HUES64 (cell line): Measurements from ENCODE around the gene MEAF6.

Source experiments
- H3K27ac ChIP-seq: 2 replicates; pipeline ENCODE4 v1.7.0; 2013; ENCODE audit warnings: low read depth, low read length, inconsistent platforms
- H3K27me3 ChIP-seq: 2 replicates; pipeline ENCODE4 v1.6.1; 2013; ENCODE audit warnings: mild to moderate bottlenecking, low read length; ENCODE audit not compliant: insufficient read depth
- H3K36me3 ChIP-seq: 2 replicates; pipeline ENCODE4 v1.6.1; 2013; ENCODE audit warnings: mild to moderate bottlenecking, low read length; ENCODE audit not compliant: insufficient read depth
- H3K4me1 ChIP-seq: 2 replicates; pipeline ENCODE4 v1.6.1; 2013; ENCODE audit warnings: mild to moderate bottlenecking, low read length, moderate library complexity; ENCODE audit not compliant: insufficient read depth
- H3K4me3 ChIP-seq: 2 replicates; pipeline ENCODE4 v1.5.1; 2013; ENCODE audit warnings: mild to moderate bottlenecking, low read length, moderate library complexity
- H3K9ac ChIP-seq: 2 replicates; pipeline ENCODE4 v1.6.1; 2013; ENCODE audit warnings: mild to moderate bottlenecking, low read depth, low read length
- H3K9me3 ChIP-seq: 2 replicates; pipeline ENCODE4 v1.6.1; 2013; ENCODE audit warnings: low read depth, low read length; ENCODE audit not compliant: insufficient read depth
- WGBS: fragments of 150-250, 120-280 bp; methylation state at CpG from one replicate; pipeline ENCODE4 v1.1.7; 2013; ENCODE audit warnings: missing lambda C conversion rate; 5-methylcytosine and 5-hydroxymethylcytosine counted together

MEAF6 gene

DNA sequence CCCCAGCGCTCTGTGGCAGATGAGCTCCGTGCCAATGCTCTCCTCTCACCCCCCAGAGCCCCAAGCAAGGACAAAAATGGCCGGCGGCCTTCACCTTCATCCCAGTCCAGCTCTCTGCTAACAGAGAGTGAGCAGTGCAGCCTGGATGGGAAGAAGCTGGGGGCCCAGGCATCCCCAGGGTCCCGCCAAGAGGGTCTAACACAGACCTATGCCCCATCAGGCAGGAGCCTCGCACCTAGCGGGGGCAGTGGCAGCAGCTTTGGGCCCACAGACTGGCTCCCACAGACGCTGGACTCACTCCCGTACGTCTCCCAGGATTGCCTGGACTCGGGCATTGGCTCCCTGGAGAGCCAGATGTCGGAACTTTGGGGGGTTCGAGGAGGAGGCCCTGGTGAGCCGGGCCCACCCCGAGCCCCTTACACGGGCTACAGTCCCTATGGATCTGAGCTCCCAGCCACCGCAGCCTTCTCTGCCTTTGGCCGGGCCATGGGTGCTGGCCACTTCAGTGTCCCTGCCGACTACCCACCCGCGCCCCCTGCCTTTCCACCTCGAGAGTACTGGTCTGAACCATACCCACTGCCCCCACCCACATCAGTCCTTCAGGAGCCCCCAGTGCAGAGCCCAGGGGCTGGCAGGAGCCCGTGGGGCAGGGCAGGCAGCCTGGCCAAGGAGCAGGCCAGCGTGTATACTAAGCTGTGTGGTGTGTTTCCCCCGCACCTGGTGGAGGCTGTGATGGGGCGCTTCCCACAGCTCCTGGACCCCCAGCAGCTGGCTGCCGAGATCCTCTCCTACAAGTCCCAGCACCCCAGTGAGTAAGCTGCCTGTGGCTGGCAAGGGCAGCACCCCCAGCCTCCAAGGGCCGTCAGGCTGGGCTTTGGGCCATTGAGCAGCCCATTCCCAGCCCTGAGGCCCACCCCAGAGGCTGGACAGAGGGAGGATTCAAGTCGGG, 31.5 kb downstream of the MEAF6 start:
- H3K9ac ChIP-seq = no peak overlapping the region
- 95% methylated on average over 29 of the region's 29 CpGs for WGBS
- no peak overlapping the region for H3K27ac ChIP-seq
- H3K36me3 ChIP-seq = peaks cover 55% of the 10 kb centered on the region
- no peak overlapping the region for H3K4me3 ChIP-seq
- no peaks in the 10 kb centered on the region for H3K9me3 ChIP-seq
- H3K4me1 ChIP-seq = peaks cover 3% of the 10 kb centered on the region
- no peaks in the 10 kb centered on the region for H3K27me3 ChIP-seq

DNA sequence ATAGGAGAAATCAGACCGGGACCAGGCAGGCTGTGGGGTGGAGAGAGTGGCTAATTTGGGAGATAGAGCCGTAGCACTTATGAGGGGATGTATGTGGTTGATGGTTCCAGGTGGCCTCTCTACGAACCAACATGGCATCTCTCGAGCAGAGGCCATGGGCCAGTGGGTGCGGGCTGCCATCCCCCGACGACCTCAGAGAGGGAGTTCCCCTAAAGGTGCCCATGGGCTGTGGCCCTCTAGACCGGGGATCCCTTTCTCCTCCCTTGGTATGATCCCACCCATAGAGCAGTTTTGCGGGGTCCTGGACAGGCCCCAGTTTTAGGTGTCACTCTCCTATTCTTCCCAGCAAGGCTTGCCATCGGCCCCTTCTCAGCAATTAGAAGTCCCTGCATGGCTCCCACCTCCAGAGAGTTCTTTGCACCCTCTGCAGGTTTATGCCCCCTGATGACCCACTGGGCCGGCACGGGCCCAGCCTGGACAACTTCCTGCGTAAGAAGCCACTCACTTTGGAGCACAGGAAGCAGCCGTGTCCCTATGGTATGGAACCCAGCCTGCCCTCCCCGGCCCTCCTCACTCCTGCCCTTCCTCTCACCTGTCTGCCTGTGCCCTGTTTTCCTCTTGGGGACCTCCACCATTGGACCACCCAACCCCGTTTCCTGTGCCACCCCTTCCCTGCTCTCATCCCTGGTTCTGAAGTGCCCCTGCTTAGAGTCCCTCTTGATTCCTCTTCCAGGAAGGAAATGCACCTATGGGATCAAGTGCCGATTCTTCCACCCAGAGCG, 32.4 kb downstream of the MEAF6 start:
- Histone ChIP-seq H3K36me3 (peaks cover 57% of the 10 kb centered on the region), H3K4me3 (no peak overlapping the region), H3K27ac (no peak overlapping the region), H3K9ac (no peak overlapping the region), H3K4me1 (peaks cover 11% of the 10 kb centered on the region), H3K9me3 (no peaks in the 10 kb centered on the region), H3K27me3 (no peaks in the 10 kb centered on the region)
- 93% methylated on average over 18 of the region's 18 CpGs for WGBS

DNA sequence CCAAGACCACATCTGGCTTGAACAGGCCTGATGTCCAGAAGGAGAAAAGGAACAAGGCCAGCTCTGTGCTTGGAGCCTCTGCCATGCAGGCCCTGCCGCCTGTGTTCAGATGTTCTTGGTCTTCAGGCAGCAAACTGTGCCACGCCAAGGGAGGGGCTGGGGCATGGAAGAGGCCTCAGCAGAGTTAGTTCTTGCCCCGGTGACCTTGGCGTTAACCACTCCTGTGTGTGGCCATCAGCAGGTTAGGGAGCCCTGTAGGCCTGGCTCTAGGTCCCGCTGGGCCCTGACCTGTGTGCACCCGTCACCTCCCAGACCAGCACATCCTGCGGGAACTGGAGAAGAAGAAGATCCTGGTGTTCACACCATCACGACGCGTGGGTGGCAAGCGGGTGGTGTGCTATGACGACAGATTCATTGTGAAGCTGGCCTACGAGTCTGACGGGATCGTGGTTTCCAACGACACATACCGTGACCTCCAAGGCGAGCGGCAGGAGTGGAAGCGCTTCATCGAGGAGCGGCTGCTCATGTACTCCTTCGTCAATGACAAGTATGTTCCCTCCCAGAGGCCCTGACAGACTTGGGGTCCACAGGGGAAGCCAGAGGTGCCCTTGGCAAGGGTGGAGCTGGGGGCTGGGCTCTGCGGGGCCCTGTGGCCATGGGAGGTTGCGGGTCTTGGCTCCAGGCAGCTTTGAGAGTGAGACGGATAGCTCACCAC, 33.1 kb downstream of the MEAF6 start:
- Histone ChIP-seq H3K9me3 (no peaks in the 10 kb centered on the region), H3K27me3 (no peaks in the 10 kb centered on the region), H3K9ac (no peak overlapping the region), H3K4me3 (no peak overlapping the region), H3K36me3 (peaks cover 57% of the 10 kb centered on the region), H3K27ac (no peak overlapping the region), H3K4me1 (peaks cover 18% of the 10 kb centered on the region)
- WGBS = 96% methylated on average over 26 of the region's 26 CpGs

DNA sequence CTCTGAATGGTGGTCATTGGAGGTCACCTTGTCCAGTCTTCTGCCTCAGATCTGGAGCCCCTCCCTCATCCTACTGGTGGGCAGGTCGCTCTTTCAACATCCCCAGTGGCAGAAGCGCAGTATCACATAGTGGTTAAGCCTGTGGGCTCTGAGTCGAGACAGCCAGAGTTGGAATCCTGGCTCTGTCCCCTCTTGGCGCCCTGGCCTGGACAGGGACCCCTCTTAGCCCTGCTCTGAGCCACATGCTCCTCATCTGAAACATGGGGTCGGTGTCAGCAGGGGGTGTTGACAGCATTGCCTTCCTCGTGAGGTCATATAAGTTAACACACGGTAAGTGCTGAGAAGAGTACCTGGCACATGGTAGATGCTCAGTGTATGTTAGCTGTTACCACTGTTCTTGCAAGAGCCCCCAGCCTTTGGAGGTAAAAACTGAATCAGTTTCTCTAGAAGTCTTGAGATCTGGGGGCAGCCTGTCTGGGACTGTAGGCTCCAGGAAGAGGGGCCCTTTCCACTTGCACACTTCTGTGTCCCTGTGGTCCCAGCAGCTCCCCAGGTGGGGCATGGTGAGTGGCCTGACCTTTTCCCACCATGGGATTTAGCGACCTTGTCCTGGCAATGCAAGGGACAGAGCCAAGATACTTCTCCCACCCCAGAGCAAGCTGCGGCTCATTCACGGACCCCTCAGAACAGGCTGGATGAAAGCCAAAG, 33.8 kb downstream of the MEAF6 start:
- Histone ChIP-seq H3K36me3 (peaks cover 63% of the 10 kb centered on the region), H3K27ac (no peak overlapping the region), H3K4me1 (peaks cover 25% of the 10 kb centered on the region), H3K9ac (no peak overlapping the region), H3K4me3 (no peak overlapping the region), H3K27me3 (no peaks in the 10 kb centered on the region), H3K9me3 (no peaks in the 10 kb centered on the region)
- WGBS = 92% methylated on average over 10 of the region's 10 CpGs

DNA sequence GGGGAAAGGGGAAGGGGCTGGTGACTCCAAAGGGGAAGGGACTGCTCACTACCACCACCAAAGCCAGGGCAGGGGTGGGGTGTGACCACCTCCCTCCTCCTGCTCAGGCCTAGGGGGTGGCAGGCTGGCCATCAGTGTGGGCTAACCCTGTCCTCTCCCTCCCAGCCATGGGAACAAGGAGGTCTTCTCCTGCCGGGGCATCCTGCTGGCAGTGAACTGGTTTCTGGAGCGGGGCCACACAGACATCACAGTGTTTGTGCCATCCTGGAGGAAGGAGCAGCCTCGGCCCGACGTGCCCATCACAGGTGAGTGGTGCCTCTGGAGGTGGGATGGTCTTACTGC, 34.5 kb downstream of the MEAF6 start:
- H3K27me3 ChIP-seq = no peaks in the 10 kb centered on the region
- H3K4me3 ChIP-seq = no peak overlapping the region
- H3K36me3 ChIP-seq = peaks cover 66% of the 10 kb centered on the region
- H3K27ac ChIP-seq = no peak overlapping the region
- H3K9ac ChIP-seq = no peak overlapping the region
- peaks cover 30% of the 10 kb centered on the region for H3K4me1 ChIP-seq
- H3K9me3 ChIP-seq = no peaks in the 10 kb centered on the region
- WGBS = 87% methylated on average over 5 of the region's 5 CpGs

DNA sequence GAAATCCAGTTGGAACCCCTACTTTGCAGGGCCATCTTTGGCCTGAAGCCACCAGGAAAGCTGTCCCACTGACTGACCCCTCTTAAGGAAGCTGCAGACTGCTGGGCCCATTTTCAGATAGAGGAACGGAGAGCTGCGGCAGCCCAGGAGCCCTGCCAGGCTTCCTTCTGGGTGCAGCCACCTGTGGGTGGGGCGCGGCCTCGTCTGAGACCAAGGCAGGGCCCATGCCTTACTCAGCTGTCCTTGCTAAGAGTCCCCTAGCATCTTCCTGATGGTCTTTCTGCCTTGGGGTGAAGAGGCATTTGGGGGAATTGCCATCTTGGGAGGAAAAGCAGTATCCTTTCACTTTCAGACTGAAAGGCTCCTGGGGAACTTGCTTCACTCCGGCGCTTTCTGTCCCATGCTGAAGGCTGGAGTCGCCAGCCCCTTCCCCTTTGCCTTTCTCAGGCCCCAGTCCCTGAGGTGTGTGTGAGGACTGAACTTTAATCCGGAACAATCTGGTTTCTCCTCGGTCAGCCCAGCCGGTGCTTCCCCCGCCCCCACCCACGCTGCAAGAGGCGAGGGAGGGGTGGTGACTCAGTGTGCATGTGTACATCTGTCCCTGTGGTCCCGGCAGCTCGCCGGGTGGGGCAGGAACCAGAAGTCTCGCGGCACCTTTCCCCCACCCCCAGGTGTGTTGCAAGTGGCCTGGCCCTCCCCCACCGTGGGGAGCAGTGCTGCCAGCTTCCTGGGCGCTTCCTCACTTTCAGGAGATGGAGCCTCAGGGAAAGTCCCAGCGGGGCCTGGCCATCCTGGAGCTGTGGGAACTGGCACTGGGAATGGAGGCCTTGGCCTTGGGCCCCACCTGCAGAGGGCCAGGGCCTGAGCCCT, 35.1 kb downstream of the MEAF6 start:
- Histone ChIP-seq H3K36me3 (peaks cover 66% of the 10 kb centered on the region), H3K9ac (peak overlapping the region; percentile 54; the same call in 1 of the 2 replicates), H3K9me3 (no peaks in the 10 kb centered on the region), H3K27me3 (no peaks in the 10 kb centered on the region), H3K27ac (0 out of 2 replicates have a peak overlapping the region, but pooled peaks have one; percentile 18), H3K4me3 (no peak overlapping the region), H3K4me1 (peaks cover 32% of the 10 kb centered on the region)
- WGBS = 80% methylated on average over 22 of the region's 22 CpGs

DNA sequence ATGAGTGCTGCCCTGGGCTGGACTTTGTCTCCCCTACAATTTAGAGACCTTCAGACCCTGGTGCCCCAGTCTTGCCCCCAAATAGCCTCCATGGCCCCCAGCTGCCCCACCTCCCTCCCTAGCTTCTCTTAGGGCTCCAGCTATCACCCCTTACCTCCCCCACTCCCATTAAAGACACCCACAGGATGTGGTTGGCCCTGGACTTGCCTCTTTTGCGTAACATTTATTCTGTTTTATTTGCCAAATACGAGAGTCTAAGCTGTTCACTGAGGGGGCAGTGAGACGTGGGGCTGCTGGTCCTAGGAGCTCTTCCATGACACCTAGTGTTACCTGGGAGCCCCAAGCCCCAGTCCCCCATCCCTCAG, 35.7 kb downstream of the MEAF6 start:
- Histone ChIP-seq H3K9ac (no peak overlapping the region), H3K36me3 (peaks cover 62% of the 10 kb centered on the region), H3K4me1 (peaks cover 33% of the 10 kb centered on the region), H3K27me3 (peaks cover 3% of the 10 kb centered on the region), H3K27ac (no peak overlapping the region), H3K4me3 (no peak overlapping the region), H3K9me3 (no peaks in the 10 kb centered on the region)
- WGBS = 93% methylated on average over 3 of the region's 3 CpGs

DNA sequence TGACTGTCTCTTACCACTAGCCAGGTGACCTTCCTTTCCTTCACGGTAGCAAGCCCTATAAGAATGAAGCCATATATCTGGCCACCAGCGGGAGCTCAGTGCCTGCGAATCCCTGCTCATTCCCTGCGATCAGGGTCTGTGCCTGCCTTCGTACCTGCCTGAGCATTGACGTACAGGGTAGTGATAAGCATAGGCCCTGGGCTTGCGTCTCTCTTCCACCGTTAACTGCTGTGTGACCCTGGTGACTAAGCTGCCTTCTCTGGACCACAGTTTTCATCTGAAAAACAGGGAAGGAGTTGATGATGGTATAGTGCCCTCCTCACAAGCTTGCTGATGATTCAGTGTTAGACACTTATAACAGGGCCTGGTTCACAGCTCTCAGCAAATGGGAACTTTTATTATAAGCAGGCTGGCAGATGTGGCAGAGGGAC, 36.1 kb downstream of the MEAF6 start:
- peaks cover 58% of the 10 kb centered on the region for H3K36me3 ChIP-seq
- no peak overlapping the region for H3K27ac ChIP-seq
- peaks cover 36% of the 10 kb centered on the region for H3K4me1 ChIP-seq
- 88% methylated on average over 8 of the region's 8 CpGs for whole genome bisulfite sequencing
- H3K27me3 ChIP-seq = peaks cover 7% of the 10 kb centered on the region
- H3K9ac ChIP-seq = no peak overlapping the region
- no peak overlapping the region for H3K4me3 ChIP-seq
- H3K9me3 ChIP-seq = no peaks in the 10 kb centered on the region

DNA sequence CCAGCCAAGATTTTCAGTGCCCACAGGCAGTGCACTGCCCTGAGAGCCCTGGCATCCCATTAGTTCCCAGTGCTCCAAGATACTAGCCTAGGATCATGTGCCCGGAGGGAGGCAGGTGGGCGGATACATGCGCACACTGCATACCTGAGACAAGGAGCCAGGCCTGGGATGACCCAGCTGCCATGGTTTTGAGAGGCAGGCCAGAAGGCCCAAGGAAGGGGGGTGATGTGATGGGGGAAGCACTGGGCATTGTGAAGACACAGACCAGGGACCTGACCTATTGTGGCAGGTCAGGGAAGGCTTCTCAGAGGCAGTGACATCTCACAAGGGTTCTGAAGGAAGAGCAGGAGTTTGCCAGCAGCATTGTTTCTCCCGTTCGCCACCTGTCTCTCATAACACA, 36.6 kb downstream of the MEAF6 start:
- peaks cover 36% of the 10 kb centered on the region for H3K4me1 ChIP-seq
- H3K9ac ChIP-seq = peak overlapping the region; percentile 40; the same call in 1 of the 2 replicates
- peak overlapping the region; percentile 86 for H3K27ac ChIP-seq
- H3K4me3 ChIP-seq = no peak overlapping the region; the same call in 1 of the 2 replicates
- peaks cover 12% of the 10 kb centered on the region for H3K27me3 ChIP-seq
- peaks cover 54% of the 10 kb centered on the region for H3K36me3 ChIP-seq
- WGBS = 89% methylated on average over 5 of the region's 5 CpGs
- no peaks in the 10 kb centered on the region for H3K9me3 ChIP-seq
